Endothelial cell of umbilical vein (primary cell): ENCODE results near the gene RASAL1.

Source experiments
- EZH2 ChIP-seq: IDR thresholded peaks from 2 replicates; pipeline ENCODE4 v1.6.1; 2012; ENCODE audit warnings: borderline replicate concordance, low read depth, mild to moderate bottlenecking, moderate library complexity, low read length, inconsistent platforms; ENCODE audit not compliant: severe bottlenecking
- GATA2 ChIP-seq: IDR thresholded peaks from 2 replicates; pipeline ENCODE4 v1.7.0; 2011; ENCODE audit warnings: low read depth, mild to moderate bottlenecking, moderate library complexity, mixed read lengths, low read length; ENCODE audit not compliant: insufficient read length, insufficient read depth
- JUN ChIP-seq: IDR thresholded peaks from 2 replicates; pipeline ENCODE4 v1.6.1; 2011; ENCODE audit warnings: borderline replicate concordance, low read depth; ENCODE audit not compliant: insufficient read length, insufficient read depth
- MYC ChIP-seq: IDR thresholded peaks from one replicate; pipeline ENCODE4 v1.6.1; 2011; ENCODE audit warnings: mild to moderate bottlenecking, low read depth, low read length
- POLR2A ChIP-seq: IDR thresholded peaks from 2 replicates; pipeline ENCODE4 v1.6.1; 2012; ENCODE audit warnings: low read depth, mild to moderate bottlenecking, control low read depth, low read length
- POLR2AphosphoS5 ChIP-seq: IDR thresholded peaks from 2 replicates; pipeline ENCODE4 v1.6.1; 2012; ENCODE audit warnings: low read depth, mild to moderate bottlenecking, control low read depth, low read length, moderate library complexity; ENCODE audit not compliant: insufficient read depth
- TF ChIP-seq, protein P1 (sequence below): IDR thresholded peaks from 2 replicates; pipeline ENCODE4 v1.6.1; 2011; ENCODE audit not compliant: insufficient read depth, insufficient read length
- TF ChIP-seq, protein P2 (sequence below), 2 donors: IDR thresholded peaks; 1 replicate in 1 of 2; 2 replicates in 1 of 2; pipeline ENCODE4 v1.5.1; 2011; ENCODE audit warnings: low read length in 2 of 2, mild to moderate bottlenecking in 2 of 2, moderate library complexity in 2 of 2, control low read depth in 1 of 2, inconsistent platforms in 1 of 2, low read depth in 1 of 2; ENCODE audit not compliant: insufficient read depth in 1 of 2; ENCODE audit errors: extremely low read depth in 1 of 2

DNA sequence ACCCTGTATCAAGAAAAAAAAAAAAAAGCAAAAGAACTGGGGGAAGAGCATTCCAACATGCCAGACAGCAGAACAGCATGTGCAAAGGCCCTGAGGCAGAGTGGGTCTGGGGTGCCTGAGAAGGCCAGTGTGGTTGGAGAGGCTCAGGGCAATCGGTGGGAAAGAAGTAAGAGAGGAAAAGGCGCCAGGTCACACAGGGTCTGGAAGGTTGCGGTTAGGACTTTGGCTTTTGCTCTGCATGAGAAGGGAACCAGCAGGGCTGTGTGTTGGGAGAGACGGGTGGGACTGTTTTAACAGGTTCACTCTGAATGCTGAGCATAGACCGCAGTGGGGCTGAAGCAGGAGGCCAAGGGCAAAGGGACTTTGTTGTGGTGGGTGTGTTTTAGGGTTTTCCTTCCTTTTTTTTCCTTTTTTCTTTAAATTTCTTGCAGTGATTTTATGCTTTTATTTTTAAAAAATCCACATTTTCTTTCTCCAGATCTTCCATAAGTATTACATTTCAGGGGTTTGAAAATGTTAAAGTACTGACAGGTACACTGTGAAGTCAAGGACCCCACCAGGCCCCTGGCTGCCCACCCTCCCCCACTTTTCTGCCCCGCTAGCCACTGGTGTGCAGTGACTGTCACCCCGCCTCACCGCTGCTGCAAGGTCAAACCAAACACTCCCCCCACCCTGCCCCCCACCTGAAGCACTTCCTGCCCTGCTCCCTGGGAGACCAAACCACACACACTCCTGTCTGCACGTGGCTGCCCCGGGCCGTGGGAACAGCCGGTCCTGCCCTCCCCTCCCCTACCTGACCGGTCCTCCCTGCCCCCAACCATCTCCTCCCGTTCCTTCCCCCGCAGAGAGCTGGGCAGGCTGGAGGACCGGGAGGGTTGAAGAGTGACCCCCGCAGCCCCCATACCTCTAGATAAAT, 49.1 kb downstream of the RASAL1 start:
- TF ChIP-seq, protein P1, sequence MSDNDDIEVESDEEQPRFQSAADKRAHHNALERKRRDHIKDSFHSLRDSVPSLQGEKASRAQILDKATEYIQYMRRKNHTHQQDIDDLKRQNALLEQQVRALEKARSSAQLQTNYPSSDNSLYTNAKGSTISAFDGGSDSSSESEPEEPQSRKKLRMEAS: no peak
- TF ChIP-seq, protein P2, sequence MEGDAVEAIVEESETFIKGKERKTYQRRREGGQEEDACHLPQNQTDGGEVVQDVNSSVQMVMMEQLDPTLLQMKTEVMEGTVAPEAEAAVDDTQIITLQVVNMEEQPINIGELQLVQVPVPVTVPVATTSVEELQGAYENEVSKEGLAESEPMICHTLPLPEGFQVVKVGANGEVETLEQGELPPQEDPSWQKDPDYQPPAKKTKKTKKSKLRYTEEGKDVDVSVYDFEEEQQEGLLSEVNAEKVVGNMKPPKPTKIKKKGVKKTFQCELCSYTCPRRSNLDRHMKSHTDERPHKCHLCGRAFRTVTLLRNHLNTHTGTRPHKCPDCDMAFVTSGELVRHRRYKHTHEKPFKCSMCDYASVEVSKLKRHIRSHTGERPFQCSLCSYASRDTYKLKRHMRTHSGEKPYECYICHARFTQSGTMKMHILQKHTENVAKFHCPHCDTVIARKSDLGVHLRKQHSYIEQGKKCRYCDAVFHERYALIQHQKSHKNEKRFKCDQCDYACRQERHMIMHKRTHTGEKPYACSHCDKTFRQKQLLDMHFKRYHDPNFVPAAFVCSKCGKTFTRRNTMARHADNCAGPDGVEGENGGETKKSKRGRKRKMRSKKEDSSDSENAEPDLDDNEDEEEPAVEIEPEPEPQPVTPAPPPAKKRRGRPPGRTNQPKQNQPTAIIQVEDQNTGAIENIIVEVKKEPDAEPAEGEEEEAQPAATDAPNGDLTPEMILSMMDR (IDR thresholded peaks at IDR 0.05; ENCODE audit: extremely low read depth in 1 of 2, insufficient read depth in 1 of 2, low read depth in 1 of 2, low read length in 2 of 2): no peak
- no peak for TF ChIP-seq POLR2AphosphoS5
- TF ChIP-seq EZH2: no peak
- no peak for TF ChIP-seq POLR2A
- no peak for TF ChIP-seq JUN
- no peak for TF ChIP-seq MYC
- no peak for TF ChIP-seq GATA2
